SIG-M5 treated with dmso at 0.1 percent for 504 hours (cell line): ENCODE data around the gene CFAP77.
"Not testable (repeated sequence)": the region's sequence is repeated elsewhere in the genome, so short reads cannot be mapped to it uniquely, and the experiment has no call there.

Source experiments
- DNase-seq: peaks from one replicate; lab custom pipeline; 2025; ENCODE audit not compliant: unreplicated experiment; lab: John Stamatoyannopoulos, UW

Gene CFAP77

GRCh38 chr9:132545578-132545977, 135.6 kb downstream of the CFAP77 start:
- DNase-seq: no peak

DNA sequence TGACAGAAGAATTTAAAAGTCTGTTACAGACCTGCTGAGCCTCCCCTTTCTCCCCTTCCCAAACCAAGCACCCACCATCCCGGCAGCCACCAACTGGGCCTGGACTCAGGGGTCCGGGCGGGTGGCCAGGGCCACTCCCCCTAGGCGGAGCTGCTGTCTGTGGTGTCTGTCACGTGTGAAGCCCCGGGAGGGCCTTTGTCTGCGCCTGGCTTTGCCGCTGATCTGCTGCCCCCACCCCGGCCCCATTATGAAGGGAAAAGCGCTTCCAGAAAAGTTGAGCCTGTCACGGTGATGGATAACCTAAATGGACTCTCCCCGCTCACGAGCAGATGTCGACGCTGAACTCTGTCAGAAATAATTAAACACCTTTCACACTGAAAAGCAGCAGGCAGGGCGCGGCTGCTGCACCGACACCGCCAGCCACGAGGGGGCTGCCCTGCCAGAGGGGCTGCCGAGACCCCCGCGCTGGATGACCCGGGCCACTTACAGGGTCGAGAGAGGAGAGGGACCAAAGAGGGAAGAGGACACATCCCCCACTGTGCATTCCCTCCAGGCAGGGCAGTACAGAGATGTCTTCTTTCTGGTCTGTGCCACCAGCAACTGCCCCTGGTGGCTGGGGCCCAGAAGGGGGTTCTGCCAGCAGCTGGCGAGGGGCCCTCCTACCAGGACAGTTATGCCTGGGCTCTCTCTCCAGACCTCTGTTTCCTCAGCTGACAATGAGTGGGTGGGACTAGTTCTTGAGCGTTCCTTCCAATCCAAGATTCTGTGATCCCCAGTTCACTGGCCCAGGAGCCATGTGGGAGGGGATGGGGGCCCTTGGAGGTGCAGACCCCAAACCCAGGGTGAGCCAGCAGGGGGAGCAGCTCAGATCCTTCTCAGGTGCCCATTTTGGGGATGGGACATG, 136.4 kb downstream of the CFAP77 start:
- no peak for DNase-seq

DNA sequence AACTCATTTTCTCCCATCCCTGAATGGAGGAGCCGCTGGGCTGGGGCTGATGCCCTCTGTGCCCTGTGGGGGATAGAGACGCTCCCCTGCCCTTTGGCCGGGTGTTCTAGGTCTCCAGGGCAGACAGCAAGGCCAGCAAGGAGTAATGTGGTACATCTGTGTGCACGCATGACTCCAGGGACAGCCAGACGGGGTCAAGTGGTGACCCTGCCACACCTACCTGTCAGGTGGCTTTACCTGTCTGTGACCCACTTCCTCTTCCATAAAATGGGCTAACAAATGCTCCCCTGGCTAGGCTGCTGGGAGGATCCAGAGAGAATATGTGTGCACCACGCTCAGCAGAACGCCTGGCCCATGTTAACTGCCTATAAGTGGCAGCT, 137.0 kb downstream of the CFAP77 start:
- DNase-seq: no peak

DNA sequence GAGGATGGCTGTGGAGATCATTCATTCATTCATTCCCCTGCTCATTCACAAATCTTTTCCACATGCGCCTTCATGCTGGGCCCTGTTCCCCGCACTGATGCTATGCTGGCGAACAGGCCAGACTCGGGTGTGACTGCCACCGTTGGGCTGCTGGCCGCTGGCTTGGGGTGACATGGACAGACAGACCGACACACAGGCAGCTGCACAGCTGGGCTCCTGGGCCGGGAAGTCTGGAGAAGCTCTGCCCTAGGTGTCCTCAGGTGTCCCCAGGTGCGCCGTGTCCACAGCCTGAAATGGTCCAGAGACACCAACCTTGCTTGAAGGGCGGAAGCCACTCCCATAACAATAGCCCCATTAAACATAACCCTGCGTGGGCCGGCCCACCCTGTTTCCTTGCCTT, 137.4 kb downstream of the CFAP77 start:
- no peak for DNase-seq

DNA sequence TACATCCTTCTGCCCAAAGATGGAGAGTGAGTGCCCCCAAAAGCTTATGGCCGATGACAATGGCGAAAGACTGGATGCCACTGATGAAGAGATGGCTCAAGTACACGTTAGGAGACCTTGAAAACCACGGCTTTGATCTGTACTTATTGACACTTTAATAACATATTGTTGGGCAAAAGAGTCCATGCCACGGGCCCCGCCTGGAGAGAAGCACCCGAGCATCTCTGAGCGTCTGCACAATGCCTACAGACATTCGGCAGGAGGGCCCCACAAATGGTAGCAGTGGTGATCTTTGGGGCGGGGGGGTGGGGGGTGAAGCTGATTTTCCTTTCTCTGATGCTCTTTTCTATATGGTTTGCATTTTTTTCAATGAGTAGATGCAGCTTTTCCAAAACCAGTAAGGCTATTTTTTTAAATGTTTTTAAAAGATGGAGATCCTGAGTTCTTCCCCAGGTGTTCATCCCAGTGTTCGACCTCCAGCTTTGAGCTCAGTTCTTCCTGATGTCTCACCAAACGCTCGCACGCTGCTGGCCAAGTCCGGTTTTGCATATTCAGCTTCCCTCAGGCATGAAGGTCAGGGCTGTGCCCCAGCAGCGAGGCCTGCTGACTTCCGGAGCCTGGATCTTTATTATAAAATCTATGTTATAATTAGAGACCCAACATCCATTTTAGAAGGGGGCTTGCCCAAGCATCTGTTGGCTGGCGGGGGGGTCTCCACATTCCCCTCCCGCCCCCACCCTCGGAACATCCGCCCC, 138.1 kb downstream of the CFAP77 start:
- DNase-seq: no peak

GRCh38 chr9:132548751-132549640, 139.0 kb downstream of the CFAP77 start:
- no peak for DNase-seq

GRCh38 chr9:132551556-132551955, 141.5 kb downstream of the CFAP77 start:
- no peak for DNase-seq

DNA sequence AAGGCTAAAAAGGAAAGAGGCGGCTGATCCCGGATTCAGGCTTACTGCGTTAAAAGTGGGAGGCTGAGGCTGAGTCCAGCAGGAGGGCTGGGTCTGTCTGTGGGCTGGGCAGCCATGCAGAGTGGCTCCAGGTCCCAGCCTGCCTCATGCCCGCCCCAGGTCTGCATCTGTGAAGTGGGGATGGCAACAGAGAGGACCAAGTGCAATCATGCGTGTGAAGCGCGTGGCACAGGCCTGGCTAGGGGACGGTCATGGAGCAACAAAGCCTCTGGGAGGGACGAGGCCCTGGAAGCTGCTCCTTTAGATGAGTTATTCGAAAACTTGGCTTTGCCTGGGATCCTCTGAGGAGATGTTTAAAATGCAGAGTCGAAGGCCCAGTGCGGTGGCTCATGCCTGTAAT, 142.0 kb downstream of the CFAP77 start:
- DNase-seq: no peak

DNA sequence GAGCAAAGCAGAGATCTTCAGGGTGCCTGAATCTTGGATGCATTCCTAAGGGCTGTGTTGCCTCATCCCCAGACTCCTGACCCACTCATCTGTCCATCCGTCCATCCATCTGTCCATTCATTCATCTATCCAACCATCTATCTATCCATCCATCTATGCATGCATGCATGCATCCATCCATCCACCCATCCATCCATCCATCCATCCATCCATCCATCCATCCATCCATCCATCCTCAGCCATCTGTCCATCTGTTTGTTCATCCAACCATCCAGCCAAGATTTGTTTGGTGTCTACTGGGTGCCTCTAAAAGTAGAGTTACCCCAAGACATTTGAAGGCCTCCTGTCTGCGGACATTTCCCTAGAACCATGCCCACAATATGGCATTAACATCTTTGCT, 144.7 kb downstream of the CFAP77 start:
- DNase-seq: no peak

DNA sequence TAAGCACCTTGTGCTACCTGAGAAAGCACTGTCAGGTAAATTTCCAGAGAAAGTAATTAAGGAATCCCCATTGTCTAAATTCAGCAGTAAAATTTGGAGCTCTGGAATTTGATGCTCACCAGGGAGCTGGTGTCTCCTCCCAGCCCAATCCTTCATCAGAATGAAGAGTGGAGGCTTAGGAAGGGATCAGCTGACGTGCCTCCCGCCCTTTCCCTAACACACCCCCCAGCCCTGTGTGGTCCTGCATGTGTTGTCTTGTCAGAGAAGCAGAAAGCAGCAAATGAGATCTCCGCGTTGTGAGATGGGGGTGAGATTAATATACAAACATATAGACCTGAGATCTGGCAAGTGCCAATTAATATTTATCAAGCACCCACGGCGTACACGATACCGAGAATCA, 145.5 kb downstream of the CFAP77 start:
- DNase-seq: no peak

DNA sequence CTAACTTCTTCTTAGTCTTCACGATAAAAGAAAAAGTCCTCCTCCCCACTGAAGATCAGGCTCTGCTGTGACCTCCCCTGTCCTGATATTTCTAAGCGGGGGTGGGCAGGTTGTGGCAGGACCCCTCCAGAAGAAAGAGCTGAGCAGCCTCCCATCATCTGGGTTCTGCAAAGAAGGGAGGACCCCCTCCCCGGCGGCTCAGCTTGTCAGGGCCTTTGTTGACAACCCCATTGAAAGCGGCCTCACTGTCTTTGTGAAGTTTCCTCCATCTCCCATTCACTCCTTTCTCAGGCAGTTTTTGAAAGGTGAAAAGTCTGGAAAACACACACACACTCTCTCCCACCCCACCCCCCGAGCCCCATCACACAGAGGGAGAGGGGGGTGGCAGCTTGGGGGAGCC, 146.2 kb downstream of the CFAP77 start:
- no peak for DNase-seq

DNA sequence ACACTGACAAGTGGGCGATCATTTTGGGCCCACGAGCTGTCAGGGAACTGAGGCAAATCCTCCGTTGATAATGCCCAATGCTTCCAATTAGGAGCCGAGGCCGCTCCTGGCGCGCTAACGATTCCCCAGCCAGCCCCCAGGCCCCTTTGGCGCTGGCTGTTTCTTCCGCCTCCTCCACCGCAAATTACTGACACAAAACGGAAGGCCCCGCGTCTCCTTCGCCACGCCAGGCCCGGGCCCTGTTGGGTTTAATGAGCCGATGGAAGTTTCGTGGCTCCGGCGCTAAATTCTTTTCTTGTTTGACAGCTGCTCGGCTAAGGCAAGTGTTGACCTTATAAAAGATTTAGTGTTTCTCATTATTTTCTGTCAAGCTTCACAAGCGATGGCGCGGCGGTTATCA, 146.7 kb downstream of the CFAP77 start:
- DNase-seq: no peak

- DNase-seq: no peak
Observed at GRCh38 chr9:132557159-132557558, 147.1 kb downstream of the CFAP77 start.

GRCh38 chr9:132559711-132560110, 149.7 kb downstream of the CFAP77 start:
- DNase-seq: no peak

DNA sequence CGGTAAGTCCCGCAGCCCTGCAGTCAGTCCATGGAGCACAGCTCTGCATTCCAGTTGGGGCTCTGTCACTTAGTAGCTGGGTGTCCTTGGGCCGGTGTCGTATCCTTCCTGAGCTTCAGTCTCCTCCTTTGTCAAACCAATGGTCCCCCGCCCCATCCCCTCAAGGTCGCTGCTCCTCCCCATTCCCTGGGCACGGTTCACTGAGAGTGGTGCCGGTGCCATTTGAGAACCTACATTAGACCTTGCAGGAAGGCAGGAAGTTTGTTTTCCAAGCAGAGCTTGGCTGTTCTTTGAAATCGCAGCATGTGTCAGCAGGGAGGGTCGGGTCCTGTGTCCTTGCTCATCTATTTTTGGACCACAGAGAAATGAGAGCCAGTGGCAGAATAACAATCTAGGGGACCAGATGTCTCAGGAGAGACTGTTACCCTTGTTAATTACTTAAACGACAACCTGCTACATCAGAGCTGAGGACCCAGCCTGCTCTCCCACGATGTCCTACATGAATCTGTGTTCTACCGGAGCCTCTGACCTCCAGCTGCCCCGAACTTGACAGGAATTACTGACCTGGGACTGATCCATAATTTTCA, 150.7 kb downstream of the CFAP77 start:
- DNase-seq: no peak

DNA sequence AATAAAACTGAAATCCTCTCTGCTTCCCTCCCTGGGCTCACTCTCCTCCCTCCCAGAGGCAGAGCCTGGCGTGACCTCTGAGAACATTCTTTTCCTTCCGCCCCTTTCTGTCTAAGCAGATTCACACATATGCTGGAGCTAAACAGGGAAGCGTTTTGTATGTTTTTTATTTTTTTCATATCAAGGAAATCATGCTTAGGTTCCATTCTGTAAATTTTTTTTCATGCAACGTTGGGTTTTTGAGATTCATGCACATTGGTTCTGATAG, 152.2 kb downstream of the CFAP77 start:
- DNase-seq: no peak

- DNase-seq: no peak
Observed at GRCh38 chr9:132564526-132564925, 154.5 kb downstream of the CFAP77 start.

- DNase-seq: not testable (repeated sequence)
Observed at GRCh38 chr9:132568787-132569186, 158.8 kb downstream of the CFAP77 start.

- no peak for DNase-seq
Observed at GRCh38 chr9:132571806-132572600, 162.0 kb downstream of the CFAP77 start.

DNA sequence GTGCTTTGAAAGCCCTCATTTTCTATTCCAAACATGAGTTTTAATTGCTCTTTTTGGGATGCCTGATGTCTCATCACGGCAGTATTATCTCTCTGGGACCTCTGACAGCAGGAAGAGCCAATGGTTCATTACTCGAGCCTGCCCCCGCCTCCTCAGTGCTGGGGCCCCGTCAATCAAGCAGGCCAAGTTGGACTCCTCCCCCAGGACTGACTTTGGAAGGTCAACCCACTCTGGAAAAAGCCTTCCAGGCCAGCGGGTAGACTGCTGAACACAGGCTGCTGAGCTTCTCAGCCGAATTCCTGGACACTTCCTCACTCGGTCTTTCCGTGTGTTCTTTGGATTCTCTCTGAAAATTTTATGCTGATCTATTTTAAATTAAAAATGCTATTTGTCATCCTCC, 162.9 kb downstream of the CFAP77 start:
- DNase-seq: no peak
